Germinal center (tissue), 1 donor: ENCODE results near the gene ELOVL6.
"Not testable (repeated sequence)": the region's sequence is repeated elsewhere in the genome, so short reads cannot be mapped to it uniquely, and the experiment has no call there.

Source experiments
- DNase-seq: peaks from one replicate; pipeline ENCODE4 v3.0.0; 2012; ENCODE audit warnings: mixed read lengths, low spot score

The ELOVL6 gene

GRCh38 chr4:110196871-110197528 lies 1.4 kb downstream of the ELOVL6 start:
- DNase-seq = peak; percentile 57

GRCh38 chr4:110196206-110196870 lies 2.1 kb downstream of the ELOVL6 start:
- DNase-seq = peak; percentile 27

GRCh38 chr4:110195561-110196205 lies 2.7 kb downstream of the ELOVL6 start:
- DNase-seq = peak; percentile 11

- peak; percentile 83 for DNase-seq
Measured at GRCh38 chr4:110193822-110194761, 4.3 kb downstream of the ELOVL6 start.

GRCh38 chr4:110193287-110193686 lies 5.1 kb downstream of the ELOVL6 start:
- DNase-seq = not testable (repeated sequence)

GRCh38 chr4:110190249-110190648 lies 8.2 kb downstream of the ELOVL6 start:
- no peak for DNase-seq

GRCh38 chr4:110188113-110188512 lies 10.3 kb downstream of the ELOVL6 start:
- DNase-seq = no peak

GRCh38 chr4:110184791-110185155 lies 13.6 kb downstream of the ELOVL6 start:
- DNase-seq = no peak

- DNase-seq = no peak
Measured at GRCh38 chr4:110184140-110184790, 14.2 kb downstream of the ELOVL6 start.

- no peak for DNase-seq
Measured at GRCh38 chr4:110183643-110184042, 14.8 kb downstream of the ELOVL6 start.

- no peak for DNase-seq
Measured at GRCh38 chr4:110183058-110183457, 15.4 kb downstream of the ELOVL6 start.

- DNase-seq = no peak
Measured at GRCh38 chr4:110181890-110182289, 16.5 kb downstream of the ELOVL6 start.

- no peak for DNase-seq
Measured at GRCh38 chr4:110175634-110176033, 22.8 kb downstream of the ELOVL6 start.

GRCh38 chr4:110172972-110173371 lies 25.4 kb downstream of the ELOVL6 start:
- no peak for DNase-seq

GRCh38 chr4:110171971-110172370 lies 26.4 kb downstream of the ELOVL6 start:
- no peak for DNase-seq

- DNase-seq = no peak
Measured at GRCh38 chr4:110170861-110171260, 27.6 kb downstream of the ELOVL6 start.

- DNase-seq = no peak
Measured at GRCh38 chr4:110165382-110166286, 32.8 kb downstream of the ELOVL6 start.

GRCh38 chr4:110164856-110165255 lies 33.6 kb downstream of the ELOVL6 start:
- DNase-seq = no peak

- DNase-seq = no peak
Measured at GRCh38 chr4:110164251-110164650, 34.2 kb downstream of the ELOVL6 start.

GRCh38 chr4:110163327-110164069 lies 34.9 kb downstream of the ELOVL6 start:
- DNase-seq = no peak
